HCT116 (cell line): Measurements from ENCODE around the gene WWP2. TPM values are rescaled to one million over a fixed set of nuclear protein-coding genes. Genes with fewer than 3 reads are reported as not detected.

Source experiments
- ATAC-seq: fragments of 200-7000 bp; cut with Tn5 transposase; 2 replicates; pipeline ENCODE4 v1.9.1; 2020; ENCODE audit warnings: mild to moderate bottlenecking, moderate library complexity
- BruUV-seq: library from RNA; stranded (reverse); fragments of 400-500 nt; replicated peaks from 2 replicates; lab custom pipeline; 2021; lab: Mats Ljungman, UMichigan
- CTCF ChIA-PET: fragments of 300-600 bp; sonication (Branson Sonifier 250); formaldehyde crosslinking; loops from one replicate; lab custom pipeline; 2021; ENCODE audit warnings: antibody characterized with exemption; lab: Charles Lee
- POLR2A ChIA-PET: fragments of 300-600, 350-600 bp; sonication (Branson Sonifier 250); formaldehyde crosslinking; loops from one replicate; lab custom pipeline; 2021; ENCODE audit warnings: antibody characterized with exemption; lab: Charles Lee
- RAD21 ChIA-PET, 2 experiments: fragments of 300-600 bp; sonication (Branson Sonifier 250); formaldehyde crosslinking; loops; one replicate each; lab custom pipeline; 2023; ENCODE audit warnings: low total read pairs in 2 of 2; ENCODE audit not compliant: uncharacterized antibody in 2 of 2, unreplicated experiment in 2 of 2, low non-redundant PET in 1 of 2; lab: Charles Lee
- DNase-seq: peaks from one replicate; pipeline ENCODE4 v3.0.0-alpha.2; 2010; ENCODE audit warnings: low read depth, low spot score
- H2AFZ ChIP-seq: fragments of 200-600 bp; shearing (Covaris generic), sonication (generic); 2 replicates; pipeline ENCODE4 v1.6.1; 2017; ENCODE audit warnings: low read depth, mixed run types, mixed read lengths, antibody characterized with exemption, low read length; ENCODE audit not compliant: poor library complexity, severe bottlenecking
- H3K27ac ChIP-seq: 2 replicates; pipeline ENCODE4 v1.5.1; 2012; ENCODE audit warnings: low read depth, low read length
- H3K27me3 ChIP-seq: fragments of 200-600 bp; sonication (generic); 2 replicates; pipeline ENCODE4 v1.6.1; 2016; ENCODE audit warnings: mixed run types, low read length, mixed read lengths; ENCODE audit not compliant: insufficient read depth
- H3K36me3 ChIP-seq, 2 experiments: fragments of 200-500 bp in 1 of 2; fragments of 200-600 bp in 1 of 2; sonication (Bioruptor generic) in 1 of 2; sonication (generic) in 1 of 2; 2 replicates each; pipeline versions ENCODE4 v1.5.1 to v1.6.1; 2014 to 2016; ENCODE audit warnings: low read length in 2 of 2, inconsistent platforms in 1 of 2, mixed read lengths in 1 of 2, mixed run types in 1 of 2; ENCODE audit not compliant: insufficient read depth in 2 of 2, control insufficient read depth in 1 of 2
- H3K4me1 ChIP-seq, 2 experiments: fragments of 200-600 bp in 1 of 2; sonication (generic) in 1 of 2; 2 replicates each; pipeline versions ENCODE4 v1.5.1 to v1.6.1; 2012 to 2017; ENCODE audit warnings: low read length in 2 of 2, inconsistent platforms in 1 of 2, mild to moderate bottlenecking in 1 of 2, mixed read lengths in 1 of 2, mixed run types in 1 of 2, moderate library complexity in 1 of 2; ENCODE audit not compliant: insufficient read depth in 2 of 2, control insufficient read depth in 1 of 2
- H3K4me2 ChIP-seq: fragments of 200-600 bp; sonication (generic); 2 replicates; pipeline ENCODE4 v1.6.1; 2017; ENCODE audit warnings: mixed run types, low read length, mixed read lengths
- H3K4me3 ChIP-seq, 2 experiments: fragments of 200-600 bp in 1 of 2; sonication (generic) in 1 of 2; replicated peaks in 1 of 2; 2 replicates each; pipeline ENCODE4 v1.5.1; 2011 to 2016; ENCODE audit warnings: low read length in 2 of 2, control low read depth in 1 of 2, low read depth in 1 of 2, mild to moderate bottlenecking in 1 of 2, mixed read lengths in 1 of 2, mixed run types in 1 of 2
- H3K79me2 ChIP-seq: fragments of 200-600 bp; sonication (generic); 2 replicates; pipeline ENCODE4 v1.6.1; 2017; ENCODE audit warnings: mild to moderate bottlenecking, mixed run types, low read length, moderate library complexity, mixed read lengths; ENCODE audit not compliant: insufficient read depth
- H3K9ac ChIP-seq: fragments of 200-600 bp; sonication (generic); 2 replicates; pipeline ENCODE4 v1.6.1; 2016; ENCODE audit warnings: low read length, mixed read lengths
- H3K9me2 ChIP-seq: fragments of 200-600 bp; sonication (generic), shearing (Covaris generic); 2 replicates; pipeline ENCODE4 v1.6.1; 2017; ENCODE audit warnings: mixed run types, mild to moderate bottlenecking, moderate library complexity; ENCODE audit not compliant: insufficient read depth
- H3K9me3 ChIP-seq, 2 experiments: fragments of 200-500 bp in 1 of 2; fragments of 200-600 bp in 1 of 2; sonication (Bioruptor generic) in 1 of 2; sonication (generic) in 1 of 2; 2 replicates each; pipeline ENCODE4 v1.6.1; 2014 to 2017; ENCODE audit warnings: low read length in 2 of 2, mixed read lengths in 2 of 2, inconsistent platforms in 1 of 2, low read depth in 1 of 2, mild to moderate bottlenecking in 1 of 2, mixed run types in 1 of 2, moderate library complexity in 1 of 2; ENCODE audit not compliant: control insufficient read depth in 1 of 2, insufficient read depth in 1 of 2
- H4K20me1 ChIP-seq: fragments of 200-600 bp; sonication (generic), shearing (Covaris generic); 2 replicates; pipeline ENCODE4 v1.6.1; 2017; ENCODE audit warnings: mixed run types, mild to moderate bottlenecking, moderate library complexity; ENCODE audit not compliant: insufficient read depth
- JUND ChIP-seq: IDR thresholded peaks from 2 replicates; pipeline ENCODE4 v1.6.1; 2012
- MAX ChIP-seq: IDR thresholded peaks from 2 replicates; pipeline ENCODE4 v1.6.1; 2012
- POLR2A ChIP-seq: IDR thresholded peaks from 2 replicates; pipeline ENCODE4 v1.7.0; 2011; ENCODE audit warnings: borderline replicate concordance; ENCODE audit not compliant: insufficient read depth, insufficient read length; ENCODE audit errors: extremely low read depth
- SRF ChIP-seq: IDR thresholded peaks from 2 replicates; pipeline ENCODE4 v1.6.1; 2012; ENCODE audit warnings: low read depth
- ZFX ChIP-seq: fragments of 450-650 bp; IDR thresholded peaks from 2 replicates; pipeline ENCODE4 v1.6.1; 2017
- ZNF274 ChIP-seq: fragments of 200-500 bp; sonication (Bioruptor generic); IDR thresholded peaks from 2 replicates; pipeline ENCODE4 v1.6.1; 2014; ENCODE audit warnings: mild to moderate bottlenecking, low read depth, low read length, inconsistent platforms
- intact Hi-C: fragments of 100-400 bp; cut with micrococcal nuclease; formaldehyde crosslinking; loops from 2 replicates; pipeline ENCODE4 v1.10.0; 2022
- total RNA-seq: library from RNA; stranded (reverse); gene quantifications from one replicate; pipeline ENCODE4 v1.2.1, GENCODE V29; 2021; ENCODE audit not compliant: unreplicated experiment
- TF ChIP-seq, protein P1 (sequence below): IDR thresholded peaks from 2 replicates; pipeline ENCODE4 v1.6.1; 2011; ENCODE audit warnings: mild to moderate bottlenecking, low read length, moderate library complexity; ENCODE audit not compliant: insufficient replicate concordance; ENCODE audit errors: extremely low read depth
- TF ChIP-seq, protein P2 (sequence below): IDR thresholded peaks from 2 replicates; pipeline ENCODE4 v1.6.1; 2012; ENCODE audit warnings: low read depth

The WWP2 gene
- total RNA-seq, 1 experiment from 2014 or later, result 44.2 TPM

- ATAC-seq (no peak), DNase-seq (no peak)
- H3K9me3 ChIP-seq, result no peaks in the 10 kb centered on the region
- no peaks in the 10 kb centered on the region; the same call in 1 of the 2 replicates for H4K20me1 ChIP-seq
- no peak overlapping the region for H3K4me2 ChIP-seq
- ChIA-PET RAD21 (no interaction called here), CTCF (no interaction called here), POLR2A (no interaction called here)
- no peak overlapping the region for H2AFZ ChIP-seq
- H3K9me2 ChIP-seq, result no peaks in the 10 kb centered on the region
- no peaks in the 10 kb centered on the region for H3K27me3 ChIP-seq
- no peaks in the 10 kb centered on the region for H3K79me2 ChIP-seq
- TF ChIP-seq SRF (peak; percentile 57; the same call in 1 of the 2 replicates), JUND (no peak), ZNF274 (no peak)
- TF ChIP-seq, protein P1, sequence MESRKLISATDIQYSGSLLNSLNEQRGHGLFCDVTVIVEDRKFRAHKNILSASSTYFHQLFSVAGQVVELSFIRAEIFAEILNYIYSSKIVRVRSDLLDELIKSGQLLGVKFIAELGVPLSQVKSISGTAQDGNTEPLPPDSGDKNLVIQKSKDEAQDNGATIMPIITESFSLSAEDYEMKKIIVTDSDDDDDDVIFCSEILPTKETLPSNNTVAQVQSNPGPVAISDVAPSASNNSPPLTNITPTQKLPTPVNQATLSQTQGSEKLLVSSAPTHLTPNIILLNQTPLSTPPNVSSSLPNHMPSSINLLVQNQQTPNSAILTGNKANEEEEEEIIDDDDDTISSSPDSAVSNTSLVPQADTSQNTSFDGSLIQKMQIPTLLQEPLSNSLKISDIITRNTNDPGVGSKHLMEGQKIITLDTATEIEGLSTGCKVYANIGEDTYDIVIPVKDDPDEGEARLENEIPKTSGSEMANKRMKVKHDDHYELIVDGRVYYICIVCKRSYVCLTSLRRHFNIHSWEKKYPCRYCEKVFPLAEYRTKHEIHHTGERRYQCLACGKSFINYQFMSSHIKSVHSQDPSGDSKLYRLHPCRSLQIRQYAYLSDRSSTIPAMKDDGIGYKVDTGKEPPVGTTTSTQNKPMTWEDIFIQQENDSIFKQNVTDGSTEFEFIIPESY, result no peak
- H3K4me1 ChIP-seq, result no peaks in the 10 kb centered on the region
- intact Hi-C loops, result no loop called here
- no peak overlapping the region for H3K27ac ChIP-seq
- no peak overlapping the region for H3K4me3 ChIP-seq
- BruUV-seq, result no TSS peak
- H3K36me3 ChIP-seq, result peaks cover 0 to 1% of the 10 kb centered on the region in 2 experiments; a peak in 1 of 4 replicates
- H3K9ac ChIP-seq, result no peak overlapping the region
These were observed 142.5 kb downstream of the WWP2 start for GRCh38 chr16:69904495-69905170.

- ChIA-PET POLR2A (no interaction called here), RAD21 (no interaction called here), CTCF (no interaction called here)
- no TSS peak for BruUV-seq
- Histone ChIP-seq H3K36me3 (peaks cover 0 to 3% of the 10 kb centered on the region in 2 experiments; a peak in 1 of 4 replicates), H3K4me3 (no peak overlapping the region), H2AFZ (no peak overlapping the region), H3K27ac (no peak overlapping the region), H3K9ac (no peak overlapping the region), H3K79me2 (no peaks in the 10 kb centered on the region), H3K9me2 (no peaks in the 10 kb centered on the region), H3K4me1 (no peaks in the 10 kb centered on the region), H3K9me3 (no peaks in the 10 kb centered on the region), H3K4me2 (no peak overlapping the region), H3K27me3 (no peaks in the 10 kb centered on the region), H4K20me1 (no peaks in the 10 kb centered on the region; the same call in 1 of the 2 replicates)
- TF ChIP-seq ZFX (no peak), MAX (no peak), POLR2A (no peak)
- TF ChIP-seq, protein P2, sequence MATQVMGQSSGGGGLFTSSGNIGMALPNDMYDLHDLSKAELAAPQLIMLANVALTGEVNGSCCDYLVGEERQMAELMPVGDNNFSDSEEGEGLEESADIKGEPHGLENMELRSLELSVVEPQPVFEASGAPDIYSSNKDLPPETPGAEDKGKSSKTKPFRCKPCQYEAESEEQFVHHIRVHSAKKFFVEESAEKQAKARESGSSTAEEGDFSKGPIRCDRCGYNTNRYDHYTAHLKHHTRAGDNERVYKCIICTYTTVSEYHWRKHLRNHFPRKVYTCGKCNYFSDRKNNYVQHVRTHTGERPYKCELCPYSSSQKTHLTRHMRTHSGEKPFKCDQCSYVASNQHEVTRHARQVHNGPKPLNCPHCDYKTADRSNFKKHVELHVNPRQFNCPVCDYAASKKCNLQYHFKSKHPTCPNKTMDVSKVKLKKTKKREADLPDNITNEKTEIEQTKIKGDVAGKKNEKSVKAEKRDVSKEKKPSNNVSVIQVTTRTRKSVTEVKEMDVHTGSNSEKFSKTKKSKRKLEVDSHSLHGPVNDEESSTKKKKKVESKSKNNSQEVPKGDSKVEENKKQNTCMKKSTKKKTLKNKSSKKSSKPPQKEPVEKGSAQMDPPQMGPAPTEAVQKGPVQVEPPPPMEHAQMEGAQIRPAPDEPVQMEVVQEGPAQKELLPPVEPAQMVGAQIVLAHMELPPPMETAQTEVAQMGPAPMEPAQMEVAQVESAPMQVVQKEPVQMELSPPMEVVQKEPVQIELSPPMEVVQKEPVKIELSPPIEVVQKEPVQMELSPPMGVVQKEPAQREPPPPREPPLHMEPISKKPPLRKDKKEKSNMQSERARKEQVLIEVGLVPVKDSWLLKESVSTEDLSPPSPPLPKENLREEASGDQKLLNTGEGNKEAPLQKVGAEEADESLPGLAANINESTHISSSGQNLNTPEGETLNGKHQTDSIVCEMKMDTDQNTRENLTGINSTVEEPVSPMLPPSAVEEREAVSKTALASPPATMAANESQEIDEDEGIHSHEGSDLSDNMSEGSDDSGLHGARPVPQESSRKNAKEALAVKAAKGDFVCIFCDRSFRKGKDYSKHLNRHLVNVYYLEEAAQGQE, result no peak
- intact Hi-C loops, result no loop called here
- ATAC-seq (no peak), DNase-seq (no peak)
These were observed 143.0 kb downstream of the WWP2 start for GRCh38 chr16:69905171-69905555.
